ENCODE measurements around the gene HIVEP2.
"Not testable (repeated sequence)": the region's sequence is repeated elsewhere in the genome, so short reads cannot be mapped to it uniquely, and the experiment has no call there.

The HIVEP2 gene
- total RNA-seq, result 253 to 448 (median 289) reads per million in 4 experiments

DNA sequence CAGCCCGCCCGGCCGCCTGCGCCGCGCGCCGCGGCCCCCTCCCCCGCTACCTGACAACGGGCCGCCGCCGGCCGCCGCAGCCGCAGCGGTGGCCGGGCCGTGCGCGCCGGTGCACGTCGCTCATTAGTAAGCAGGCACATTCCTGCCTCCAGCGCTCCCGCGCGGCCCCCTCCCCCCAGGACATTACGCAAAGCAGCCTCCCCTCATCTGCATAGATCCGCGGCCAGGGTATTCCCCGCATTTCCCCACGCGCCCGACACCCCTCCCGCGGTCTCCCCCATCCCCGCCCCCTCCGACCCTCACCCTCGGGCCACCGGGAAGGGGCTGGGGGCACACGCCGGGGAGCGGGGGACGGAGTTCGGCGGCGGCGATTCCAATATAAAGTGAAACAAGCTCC, at the start of gene HIVEP2:
Gene HIVEP2 (minus strand): TSS at position 128 of the 397 bp plus-strand sequence. CDS start 170,438 bp downstream, outside the sequence.
- peak; percentile 81 for DNase-seq

DNA sequence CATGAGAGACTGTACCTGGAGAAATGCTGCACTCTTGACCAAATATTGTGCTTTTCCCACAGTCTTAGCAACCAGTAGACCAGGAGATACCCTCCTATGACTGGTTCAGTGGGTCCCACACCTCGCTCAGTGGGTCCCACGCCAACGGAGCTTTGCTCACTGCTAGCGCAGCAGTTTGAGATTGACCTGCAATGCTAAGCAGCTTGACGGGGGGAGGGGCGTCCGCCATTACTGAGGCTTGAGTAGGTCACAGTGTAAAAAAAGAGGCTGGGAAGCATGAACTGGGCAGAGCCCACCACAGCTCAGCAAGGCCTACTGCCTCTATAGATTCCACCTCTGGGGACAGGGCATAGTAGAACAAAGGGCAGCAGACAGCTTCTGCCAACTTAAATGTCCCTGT, 49.0 kb upstream of the HIVEP2 start:
- DNase-seq, result no peak

DNA sequence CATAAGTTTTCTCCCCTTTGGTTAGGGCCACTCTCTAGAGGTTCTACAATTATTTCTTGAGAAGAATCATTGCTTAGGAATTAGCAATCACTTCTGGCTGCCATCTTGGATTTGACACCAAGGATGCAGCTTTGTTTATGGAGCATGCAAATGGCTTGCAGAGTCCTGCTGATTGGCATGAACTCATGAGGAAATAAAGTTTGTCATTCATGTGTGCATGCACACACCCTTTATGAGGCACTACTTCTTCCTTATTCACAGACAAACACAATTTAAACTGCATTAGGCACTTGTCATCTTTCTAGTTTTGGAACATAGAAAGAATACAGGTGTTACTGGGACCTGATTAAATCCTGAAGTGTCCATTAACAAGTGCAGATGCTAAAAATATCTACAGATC, 42.5 kb upstream of the HIVEP2 start:
- no peak for DNase-seq

DNA sequence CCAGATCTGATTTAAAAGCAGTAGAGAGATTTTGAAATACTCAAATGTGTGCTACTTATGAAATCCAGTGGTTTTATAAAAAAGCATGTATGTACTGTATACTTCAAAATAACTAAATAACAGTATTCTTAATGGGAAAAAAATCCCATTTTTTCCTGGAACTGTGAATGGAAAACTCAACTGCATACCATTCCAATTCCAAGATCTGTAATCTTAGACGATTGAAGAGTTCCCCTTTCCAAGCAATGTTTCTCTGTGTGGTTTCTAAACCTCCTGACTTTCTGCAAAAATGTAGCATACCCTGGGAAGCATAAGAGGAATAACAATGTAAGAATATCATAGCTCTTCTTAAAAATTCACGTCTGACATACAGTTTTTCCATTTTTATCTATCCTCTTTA, 40.3 kb upstream of the HIVEP2 start:
- DNase-seq, result no peak

- no peak for DNase-seq
These were observed 39.4 kb upstream of the HIVEP2 start for GRCh38 chr6:142984386-142984785.

GRCh38 chr6:142975365-142975764, 30.4 kb upstream of the HIVEP2 start:
- DNase-seq, result no peak

- DNase-seq, result not testable (repeated sequence)
These were observed 26.0 kb upstream of the HIVEP2 start for GRCh38 chr6:142970941-142971340.

DNA sequence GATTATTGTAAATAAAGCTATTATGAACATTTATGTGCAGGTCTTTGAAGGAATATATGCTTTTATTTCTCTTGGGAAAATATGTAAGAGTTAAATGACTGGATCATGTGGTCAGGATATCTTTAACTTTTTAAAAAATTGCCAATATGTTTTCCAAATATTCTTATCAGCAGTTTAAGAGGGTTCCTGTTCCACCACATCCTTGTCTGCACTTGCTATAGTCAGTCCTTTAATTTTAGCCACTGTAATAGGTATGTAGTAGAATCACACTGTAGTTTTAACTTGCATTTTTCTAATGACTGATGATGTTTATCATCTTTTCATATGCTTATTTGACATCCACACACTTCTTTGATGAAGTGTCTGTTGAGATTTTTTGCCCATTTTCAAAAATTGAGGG, 23.6 kb upstream of the HIVEP2 start:
- no peak for DNase-seq

DNA sequence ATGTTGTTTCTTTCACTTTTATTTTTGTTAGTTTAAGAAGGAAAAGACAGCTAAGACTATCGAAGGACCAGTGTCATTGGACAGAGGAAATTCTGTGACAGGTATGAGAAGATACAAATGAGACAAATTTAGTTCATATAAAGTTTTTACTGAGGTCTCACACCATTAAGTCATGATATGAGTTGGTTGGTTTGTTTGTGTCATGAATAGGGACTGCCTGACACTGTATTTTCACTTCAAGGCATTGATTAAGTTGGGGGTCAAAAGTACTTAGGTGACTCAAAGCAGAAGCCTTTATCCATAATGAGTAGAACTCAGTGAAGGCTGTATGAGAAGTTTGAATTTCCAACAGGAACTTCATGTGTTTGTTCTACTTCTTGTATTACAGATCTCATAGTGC, 21.3 kb upstream of the HIVEP2 start:
- DNase-seq, result no peak

DNA sequence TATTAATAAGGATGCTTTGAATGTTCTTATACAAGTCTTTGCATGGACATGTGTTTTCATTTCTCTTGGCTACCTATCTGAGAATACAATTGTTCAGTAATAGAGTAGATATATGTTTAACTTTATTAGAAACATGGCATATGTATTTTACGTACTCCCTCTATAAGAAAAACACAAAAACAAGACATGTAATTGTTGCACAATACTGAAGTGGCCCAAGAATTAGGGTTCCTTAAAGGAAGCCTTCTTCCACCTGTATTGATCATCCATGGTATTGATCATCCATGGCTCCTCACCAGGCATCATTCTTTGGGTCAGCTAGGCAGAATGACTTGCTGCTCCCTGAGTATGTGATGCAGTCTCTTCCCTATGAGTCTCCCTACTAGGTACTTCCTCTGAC, 20.2 kb upstream of the HIVEP2 start:
- DNase-seq, result no peak

DNA sequence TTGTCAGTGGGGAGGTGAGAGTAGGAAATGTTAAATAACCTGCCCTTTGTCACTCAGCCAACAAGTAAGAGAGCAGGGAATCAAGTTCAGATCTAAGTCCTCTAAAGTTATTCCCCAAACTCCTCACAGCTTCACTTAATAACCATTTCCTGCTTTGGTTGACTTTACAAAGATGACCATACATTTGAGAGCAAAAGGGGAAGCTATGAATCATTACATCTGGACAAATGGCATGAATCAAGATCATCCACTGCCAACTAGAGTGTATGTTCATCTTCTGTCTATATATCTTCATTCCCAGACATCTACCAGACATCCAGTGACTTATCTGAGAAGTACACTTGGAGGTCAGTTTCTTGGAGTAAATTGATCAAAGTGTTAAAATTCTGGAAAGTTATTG, 15.1 kb upstream of the HIVEP2 start:
- no peak for DNase-seq

- no peak for DNase-seq
These were observed 13.4 kb upstream of the HIVEP2 start for GRCh38 chr6:142958343-142958742.

DNA sequence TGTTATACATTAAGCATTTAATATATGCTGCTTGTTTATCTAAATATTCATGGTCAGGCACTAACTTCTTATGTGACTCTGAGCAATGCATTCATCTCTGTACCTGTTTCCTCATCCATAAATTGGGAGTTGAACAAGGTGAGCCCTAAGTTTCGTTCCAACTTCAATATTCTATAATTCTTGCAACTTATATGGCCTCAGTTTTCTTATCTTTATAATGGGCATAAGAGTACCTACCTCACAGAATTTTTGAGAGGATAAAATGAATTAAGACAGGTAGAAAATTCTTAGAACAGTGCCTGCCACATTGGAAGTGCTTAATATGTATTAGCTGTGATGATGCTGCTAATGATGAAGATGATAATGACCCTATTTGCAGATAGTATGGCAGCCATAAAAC, 11.8 kb upstream of the HIVEP2 start:
- no peak for DNase-seq

- DNase-seq, result no peak
These were observed 9.9 kb upstream of the HIVEP2 start for GRCh38 chr6:142954844-142955243.

DNA sequence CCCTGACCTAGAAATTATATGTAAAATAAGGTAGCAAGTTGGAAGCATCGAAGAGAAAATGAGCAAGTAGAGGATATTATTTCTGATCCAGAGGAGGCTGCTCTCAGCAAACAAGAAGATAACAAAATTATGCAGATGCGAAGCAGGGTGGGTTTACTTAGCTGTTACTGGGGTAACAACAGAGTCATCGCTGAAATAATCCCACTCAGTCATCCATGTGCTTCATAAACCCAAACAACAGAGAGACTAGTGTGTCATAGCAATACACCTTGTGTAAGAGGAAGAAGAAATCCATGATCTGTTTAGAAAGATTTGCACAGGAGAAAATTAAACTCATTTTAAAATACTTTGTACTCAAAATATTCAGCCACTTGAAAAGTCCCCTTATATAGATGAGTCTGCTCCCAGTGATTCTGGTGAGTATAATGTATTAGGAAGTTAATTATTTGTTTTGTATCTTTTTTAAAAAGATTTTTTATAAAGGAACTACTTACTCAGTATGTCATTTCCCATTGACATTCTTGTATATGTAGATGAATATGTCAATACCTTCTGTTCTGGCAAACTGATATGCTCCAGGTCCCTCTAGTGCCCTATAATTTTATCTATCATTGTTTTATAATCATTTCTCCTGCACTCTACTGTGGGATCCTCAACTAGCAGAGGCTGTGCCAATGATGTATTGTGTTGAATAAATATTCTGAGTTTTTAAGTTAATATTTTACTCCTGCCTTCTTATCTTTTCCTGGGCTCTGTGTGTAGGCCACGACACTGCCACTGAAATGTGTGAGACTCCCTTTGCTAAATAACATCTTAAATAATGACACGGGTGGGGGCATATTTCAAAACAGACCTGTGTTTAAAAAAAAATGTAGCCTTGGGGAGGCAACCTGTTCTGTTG, 8.6 kb upstream of the HIVEP2 start:
- DNase-seq, result no peak

DNA sequence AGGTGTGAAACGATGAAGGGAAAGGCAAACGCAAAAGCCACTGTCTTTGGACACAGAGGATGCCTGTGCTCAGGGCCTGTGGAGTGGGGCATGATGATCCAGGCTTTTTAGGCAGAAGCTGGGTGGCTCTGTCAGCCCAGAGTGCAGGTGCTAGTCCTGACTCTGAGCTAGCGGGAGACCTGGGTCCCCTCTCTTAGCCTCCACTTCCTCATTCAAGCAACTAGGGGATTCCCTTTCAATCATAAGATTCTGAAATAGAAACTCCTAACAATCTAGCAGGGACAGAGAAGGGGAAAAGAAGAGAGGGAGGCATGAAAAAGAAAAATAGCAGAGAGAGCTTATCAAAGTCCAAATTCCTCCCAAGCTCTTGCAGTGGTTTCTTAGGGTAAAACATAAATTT, 7.6 kb upstream of the HIVEP2 start:
- no peak for DNase-seq

DNA sequence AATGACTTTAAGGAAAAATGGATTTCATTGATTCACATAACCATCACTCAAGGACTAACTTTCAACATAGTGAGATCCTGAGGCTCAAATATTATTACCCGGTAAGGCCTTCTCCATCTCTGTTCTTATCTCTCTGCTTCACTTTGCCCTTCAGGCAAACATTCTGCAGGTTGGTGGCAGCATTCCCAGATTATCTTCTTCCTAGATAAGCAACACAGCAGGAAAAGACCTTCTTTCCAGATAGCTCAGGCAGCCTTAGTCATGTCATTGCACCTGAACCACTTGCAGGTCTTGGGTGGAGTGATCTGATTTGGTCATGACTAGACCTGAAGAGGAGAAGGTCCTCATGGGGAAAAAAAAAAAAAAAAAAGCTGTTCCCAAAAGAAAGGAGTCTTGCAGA, 5.3 kb upstream of the HIVEP2 start:
- no peak for DNase-seq

DNA sequence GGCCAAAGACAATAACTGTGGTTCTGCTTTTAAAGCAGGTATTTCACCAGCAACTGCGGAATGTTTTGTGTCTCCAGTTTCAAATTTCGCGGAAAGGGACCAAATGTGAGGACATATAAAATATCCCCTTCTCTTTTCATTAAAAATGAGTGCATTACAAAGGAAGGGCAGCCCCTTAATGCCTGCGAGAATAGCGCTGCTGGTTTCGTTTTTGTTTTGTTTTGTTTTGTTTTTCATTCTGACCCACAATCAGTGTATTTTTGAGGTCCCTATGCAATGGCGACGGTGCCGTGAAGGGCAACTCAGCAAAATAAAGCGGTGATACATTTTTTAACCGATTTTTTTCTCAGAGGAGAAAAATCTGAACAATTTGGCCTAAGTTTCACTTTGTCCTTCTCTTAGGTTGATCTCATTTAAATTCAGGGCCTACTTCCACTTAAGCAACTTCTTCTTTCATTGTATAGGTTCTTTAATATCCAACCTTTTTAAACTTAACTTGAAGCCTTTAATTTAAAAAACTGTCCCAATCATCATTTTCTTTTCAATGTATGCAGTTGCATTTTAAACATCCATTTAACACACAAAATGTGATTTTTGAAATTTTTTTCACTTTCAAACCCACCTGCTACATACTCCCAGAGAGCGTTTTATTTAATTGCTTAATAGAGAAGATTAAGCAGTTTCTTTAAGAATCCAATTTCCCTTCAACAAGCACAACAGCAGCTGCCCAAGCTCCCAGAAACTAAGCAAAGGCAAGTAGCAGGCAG, 2.9 kb upstream of the HIVEP2 start:
- peak; percentile 36 for DNase-seq

- DNase-seq, result peak; percentile 72
These were observed 2.1 kb upstream of the HIVEP2 start for GRCh38 chr6:142946924-142947713.

DNA sequence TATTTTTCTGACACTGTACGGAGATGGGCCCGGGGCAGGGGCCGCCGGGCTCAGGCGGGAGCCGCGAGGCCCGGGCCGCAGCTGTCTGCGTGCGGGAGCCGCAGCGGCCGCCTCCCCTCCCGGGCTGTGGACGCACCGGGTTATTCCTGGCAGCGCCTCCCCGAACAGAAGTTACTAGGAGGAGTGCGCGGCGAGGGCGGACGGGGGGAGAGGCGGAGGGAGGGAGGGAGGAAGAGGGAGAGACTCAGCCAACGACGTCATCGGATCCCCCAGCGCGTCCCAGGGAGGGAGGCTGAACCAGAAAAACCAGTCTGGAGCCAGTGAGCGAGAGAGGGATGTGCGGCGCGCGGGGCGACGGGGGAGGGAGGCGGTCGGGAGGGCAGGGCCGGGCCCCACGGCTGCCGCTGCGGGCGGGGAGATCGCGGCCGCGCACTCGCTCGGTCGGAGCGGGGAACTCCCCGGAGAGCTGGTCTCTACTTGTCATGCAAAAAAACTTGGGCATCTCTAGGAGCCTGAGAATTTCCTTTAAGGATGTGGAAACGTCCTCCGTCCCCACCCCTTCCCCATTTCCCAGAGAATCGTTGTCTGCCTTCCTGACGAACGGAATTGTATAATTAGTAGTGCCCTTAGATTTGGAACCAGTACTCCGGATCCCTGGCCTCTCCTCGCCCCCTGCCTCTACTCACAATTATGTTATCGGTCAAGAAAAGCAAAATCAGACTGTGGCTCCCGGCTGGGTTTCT, 1.4 kb upstream of the HIVEP2 start:
- DNase-seq, result peak; percentile 87

DNA sequence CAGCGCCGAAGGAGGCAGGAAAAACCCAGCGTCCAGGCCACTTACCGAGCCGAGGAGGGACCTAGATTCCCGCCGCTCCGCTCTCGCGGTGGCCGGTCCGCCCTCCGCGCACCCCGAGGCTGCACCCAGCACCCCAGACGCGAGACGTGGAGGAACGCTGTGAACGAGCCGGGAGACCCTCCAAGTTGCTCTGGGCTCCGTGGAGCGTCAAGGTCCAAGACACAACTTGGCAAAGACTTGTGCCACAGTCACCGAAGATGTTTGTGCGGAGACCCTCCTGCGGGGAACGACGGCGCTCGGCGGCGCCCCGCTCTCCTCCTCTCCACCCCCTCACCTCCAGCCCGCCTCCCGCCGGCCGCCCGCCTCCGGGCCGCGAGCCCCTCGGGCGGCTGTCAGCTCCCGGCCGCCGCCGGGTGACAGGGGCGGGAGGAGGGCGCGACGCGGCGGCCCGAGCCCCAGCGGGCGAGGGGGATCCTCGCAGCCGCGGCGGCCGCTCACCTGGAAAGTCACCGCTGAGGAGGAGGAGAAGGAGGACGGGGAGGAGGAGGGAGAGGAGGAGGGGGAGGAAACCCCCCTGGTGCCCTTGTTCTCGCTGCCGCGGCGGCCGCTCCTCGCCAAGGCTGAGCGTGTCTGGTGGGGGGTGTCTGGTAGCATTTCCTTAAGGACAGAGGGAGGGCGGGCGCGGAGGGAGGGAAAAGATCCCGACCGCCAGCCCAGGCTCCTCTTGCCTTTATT, 637 bp upstream of the HIVEP2 start:
- peak; percentile 67 for DNase-seq
